NCI-H1048 (cell line): ENCODE results near the gene TBX2.
A peak's percentile ranks its signal among the peaks of the same experiment; 100 is the strongest.
"Not testable (repeated sequence)": the region's sequence is repeated elsewhere in the genome, so short reads cannot be mapped to it uniquely, and the experiment has no call there.

ENCODE experiments used
- DNase-seq: peaks from one replicate; lab custom pipeline; 2025; lab: John Stamatoyannopoulos, UW

Gene TBX2

DNA sequence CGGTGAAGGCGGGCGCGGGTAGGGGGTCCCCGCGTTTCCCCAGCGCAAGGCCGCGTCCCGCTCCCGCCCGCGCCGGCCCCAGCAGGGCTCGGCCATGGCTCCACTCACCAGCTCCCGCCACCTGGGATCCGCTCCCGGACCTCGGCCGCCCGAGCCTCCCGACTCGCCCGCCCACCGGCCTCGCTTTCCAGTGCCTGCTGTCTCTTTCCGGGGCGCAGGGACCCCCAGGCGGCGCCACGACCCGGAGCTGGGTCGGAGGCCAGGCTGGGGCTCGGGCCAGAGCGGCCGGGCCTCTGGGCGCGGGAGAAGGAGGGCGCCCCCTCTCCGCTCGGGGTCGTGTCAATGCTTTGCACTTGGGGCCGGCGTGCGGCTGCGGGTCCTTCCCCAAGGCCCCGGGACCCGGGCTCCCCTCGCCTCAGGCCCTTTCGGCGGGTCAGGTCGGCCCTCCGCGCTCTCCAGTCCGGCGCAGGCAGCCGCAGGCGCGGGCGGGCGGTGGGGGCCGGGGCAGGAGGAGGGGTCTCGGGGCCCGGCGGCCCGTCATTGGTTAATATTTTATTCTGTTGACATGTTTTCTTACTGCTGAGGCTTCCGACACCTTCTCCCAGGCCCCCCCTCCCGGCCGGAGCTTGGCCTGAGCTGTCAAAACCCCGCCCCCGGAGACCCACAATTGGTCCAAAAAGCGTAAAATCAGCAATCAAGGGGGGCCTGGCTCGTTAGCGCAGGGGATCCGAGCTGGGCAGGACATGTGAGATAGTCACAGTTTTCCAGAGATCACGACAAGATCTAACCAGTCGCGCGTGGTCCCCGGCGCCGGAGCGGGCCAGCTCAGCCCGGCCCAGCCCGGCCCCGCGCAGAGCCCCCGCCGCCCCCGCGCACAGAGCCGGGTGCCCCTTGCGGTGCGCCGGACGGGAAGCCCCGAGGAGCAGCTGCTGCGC is at the start of gene TBX2:
Gene TBX2, plus strand, starts transcription at position 713 of the 935 bp plus-strand sequence. CDS start 334 bp downstream, outside the sequence.
- DNase-seq = peak; percentile 83

DNA sequence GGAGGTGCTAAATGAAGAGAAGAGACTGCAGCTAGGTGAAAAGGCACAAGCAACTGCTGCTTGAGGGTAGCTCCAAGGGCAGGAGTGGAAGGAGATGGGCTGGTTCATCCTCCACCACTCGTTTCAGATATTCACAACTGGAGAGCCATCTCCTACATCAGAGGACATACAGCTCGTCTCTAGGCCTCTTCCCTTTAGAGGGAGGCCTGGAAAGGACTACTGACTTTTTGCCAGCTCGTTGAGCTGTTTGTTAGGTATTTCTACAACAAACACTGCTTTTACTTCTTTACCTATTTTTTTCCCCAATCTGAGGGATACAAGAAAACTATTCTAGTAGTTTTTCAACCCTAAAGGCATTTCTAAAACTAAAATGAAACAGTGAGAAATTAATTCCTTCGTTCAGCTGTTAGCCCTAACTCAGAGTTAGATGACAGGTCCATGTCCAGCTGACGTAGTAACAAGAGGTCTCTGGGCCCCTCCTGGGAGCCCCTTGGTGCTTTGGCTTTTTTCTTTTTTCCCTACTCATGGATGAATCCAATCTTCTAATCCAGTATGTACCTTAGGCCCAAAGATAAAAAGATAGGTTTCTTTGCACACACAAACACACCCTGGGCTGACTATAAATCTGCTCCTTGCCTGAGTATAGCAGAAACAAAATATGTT is 47.8 kb upstream of the TBX2 start:
- DNase-seq = no peak

DNA sequence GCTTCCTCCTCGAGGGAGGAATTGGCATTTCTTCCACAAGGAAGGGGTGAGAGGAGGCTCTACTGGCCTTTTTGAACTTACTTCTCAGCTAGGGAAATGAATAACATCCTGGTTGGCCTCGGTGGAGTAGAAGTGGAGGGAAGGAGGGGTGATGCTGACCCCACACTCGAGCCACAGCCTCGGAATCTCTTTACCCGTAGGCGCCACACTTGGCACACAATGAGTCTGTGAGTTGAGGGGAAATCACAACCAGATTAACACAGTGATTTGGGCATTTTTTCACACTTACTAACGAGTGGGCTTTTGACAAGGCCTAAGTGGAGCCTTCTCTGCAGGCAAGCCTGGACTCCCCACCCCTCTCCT is 47.3 kb upstream of the TBX2 start:
- no peak for DNase-seq

DNA sequence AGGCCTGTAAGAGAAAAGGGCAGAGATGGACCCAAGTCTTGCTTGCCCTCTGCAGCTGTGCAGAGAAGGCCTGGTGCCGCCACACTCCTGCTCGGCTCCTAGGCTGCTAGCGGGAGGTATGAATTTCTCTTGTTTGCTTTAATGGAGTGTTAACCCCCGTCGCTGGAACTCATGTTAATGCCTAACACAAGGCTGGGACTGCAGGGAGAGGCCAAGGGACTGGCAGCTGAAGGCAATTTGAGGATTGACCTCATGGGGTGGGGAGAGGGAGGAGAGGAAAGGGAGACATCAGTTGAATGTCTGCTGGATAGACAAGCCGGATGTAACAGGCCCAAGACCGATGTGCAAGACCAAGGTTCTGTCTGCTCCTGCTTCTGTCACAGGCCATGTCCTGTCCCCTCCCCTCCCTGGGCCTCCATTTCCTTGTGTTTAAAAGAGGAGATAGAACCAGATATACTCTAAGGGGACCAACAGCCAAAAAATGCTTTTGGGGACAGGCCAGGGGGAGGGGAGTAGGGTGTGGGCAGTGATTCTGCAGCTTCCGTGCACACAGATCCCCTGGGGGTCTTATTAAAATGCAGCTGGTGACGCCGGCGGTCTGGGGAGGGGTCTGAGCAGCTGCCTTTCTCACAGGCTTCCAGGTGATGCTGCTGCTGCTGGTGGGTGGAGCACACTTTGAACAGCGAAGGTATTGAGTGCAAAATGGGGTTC is 46.7 kb upstream of the TBX2 start:
- DNase-seq = no peak

DNA sequence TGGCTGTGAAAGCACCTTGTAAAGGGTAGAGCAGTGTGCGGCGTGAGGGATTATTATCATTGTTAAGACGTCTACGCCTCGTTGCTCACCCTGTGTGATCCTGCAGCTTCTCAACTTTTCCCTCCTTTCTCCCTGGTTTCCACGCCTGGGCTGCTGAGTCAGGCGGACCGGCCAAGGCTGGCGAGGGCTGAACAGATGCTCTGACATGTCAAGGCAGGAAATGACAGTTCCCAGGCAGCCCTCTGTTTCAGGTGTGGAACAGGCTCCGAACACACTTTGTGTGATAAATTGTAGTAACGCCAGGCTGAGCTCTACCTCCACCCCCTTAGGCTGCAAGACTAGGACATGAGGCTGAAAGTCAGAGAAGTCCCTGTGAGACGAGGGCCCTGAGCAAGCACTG is 46.0 kb upstream of the TBX2 start:
- no peak for DNase-seq

DNA sequence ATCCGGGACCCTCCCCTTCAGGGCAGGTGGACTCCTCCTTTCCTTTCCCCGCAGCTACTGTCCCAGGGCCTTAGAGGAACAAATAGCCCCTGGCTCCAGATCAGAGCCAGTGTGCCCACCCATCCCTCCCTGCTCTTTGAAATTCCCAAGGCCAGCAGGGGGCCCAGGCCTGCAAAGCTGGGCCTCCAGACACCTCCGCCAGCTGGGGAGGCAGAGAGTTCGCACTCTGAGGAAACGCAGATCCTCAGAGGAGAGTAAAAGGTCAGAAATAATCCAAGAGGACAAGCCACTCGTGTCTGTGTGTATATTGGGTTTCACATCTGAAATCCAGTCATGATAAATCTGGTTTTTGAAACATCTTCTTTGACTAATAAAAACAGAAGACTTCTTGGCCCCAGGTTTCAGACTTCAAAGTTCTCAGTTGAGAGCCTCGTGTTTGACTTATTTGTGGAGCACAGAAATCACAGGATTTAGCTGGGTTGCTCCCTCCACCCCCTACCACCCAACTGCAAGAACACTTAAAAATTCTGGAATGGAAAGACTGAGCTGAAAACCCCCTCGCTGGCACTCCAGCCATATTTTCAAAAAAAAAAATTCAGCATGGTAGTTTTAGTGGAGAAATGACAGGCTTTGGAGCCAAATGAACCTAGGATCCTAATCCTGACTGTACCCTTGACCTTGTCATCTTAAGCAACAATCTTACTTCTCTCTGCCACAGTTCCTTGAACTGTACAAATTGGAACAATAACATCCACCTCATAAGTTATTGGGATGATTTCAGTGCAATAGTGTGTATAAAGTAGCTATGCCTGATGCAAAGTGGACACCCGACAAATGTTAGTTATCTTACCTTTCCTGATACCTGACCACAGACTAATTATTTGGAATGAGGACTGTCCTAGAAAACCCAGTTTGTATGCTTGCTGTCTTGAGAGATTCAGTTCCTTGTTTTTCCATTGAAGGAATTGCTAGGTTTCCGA is 44.5 kb upstream of the TBX2 start:
- no peak for DNase-seq

DNA sequence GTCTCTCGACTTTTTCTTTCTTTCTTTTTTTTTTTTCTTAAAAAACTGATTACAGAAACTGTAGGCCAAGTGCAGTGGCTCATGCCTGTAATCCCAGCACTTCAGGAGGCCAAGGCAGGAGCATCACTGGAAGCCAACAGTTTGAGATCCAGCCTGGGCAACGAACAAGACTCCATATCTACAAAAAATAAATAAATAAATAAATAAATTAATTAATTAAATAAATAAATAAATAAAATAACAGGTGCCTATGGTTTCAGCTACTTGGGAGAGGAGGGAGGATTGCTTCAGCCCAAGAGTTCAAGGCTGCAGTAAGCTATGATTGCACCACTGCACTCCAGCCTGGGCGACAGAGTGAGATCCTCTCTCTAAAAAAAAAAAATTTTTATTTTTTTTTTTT is 42.6 kb upstream of the TBX2 start:
- DNase-seq = not testable (repeated sequence)

DNA sequence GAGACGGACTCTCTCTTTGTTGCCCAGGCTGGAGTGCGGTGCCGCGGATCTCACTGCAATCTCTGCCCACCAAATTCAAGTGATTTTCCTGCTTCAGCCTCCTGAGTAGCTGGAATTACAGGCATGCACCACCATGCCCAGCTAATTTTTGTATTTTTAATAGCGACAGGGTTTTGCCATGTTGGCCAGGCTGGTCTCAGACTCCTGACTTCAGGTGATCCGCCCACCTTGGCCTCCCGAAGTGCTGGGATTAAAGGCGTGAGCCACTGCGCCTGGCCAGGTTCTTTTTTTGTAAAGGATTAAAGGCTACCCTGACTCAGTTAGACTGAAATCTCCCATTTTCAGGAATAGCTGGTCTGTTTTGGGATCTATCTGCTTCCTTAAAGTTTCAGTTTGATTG is 40.1 kb upstream of the TBX2 start:
- not testable (repeated sequence) for DNase-seq

DNA sequence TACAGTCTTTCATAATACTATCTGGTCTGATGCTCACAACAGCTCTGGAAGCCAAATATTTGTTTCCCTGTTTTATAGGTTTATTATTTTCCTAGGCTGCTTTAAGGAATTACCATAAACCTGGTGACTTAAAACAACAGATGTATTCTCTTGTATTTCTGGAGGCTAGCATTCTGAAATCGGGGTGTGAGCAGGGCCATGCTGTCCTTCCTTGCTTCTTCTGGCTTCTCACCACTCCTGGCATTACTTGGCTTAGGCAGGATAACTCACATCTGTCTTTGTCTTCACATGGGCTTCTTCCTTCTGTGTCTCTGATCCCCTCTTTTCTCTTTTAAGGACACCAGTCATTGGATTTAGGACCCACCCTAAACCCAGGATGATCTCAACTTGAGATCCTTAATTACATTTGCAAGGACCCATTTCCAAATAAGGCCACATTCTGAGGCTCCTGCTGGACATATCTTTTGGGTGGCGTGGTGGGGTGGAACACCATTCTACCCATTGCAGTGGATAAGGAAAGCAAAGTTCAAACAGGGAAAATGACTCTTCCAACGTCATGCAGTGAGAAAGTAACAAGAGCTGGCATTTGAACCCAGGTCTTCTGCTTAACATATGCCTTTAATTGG is 39.2 kb upstream of the TBX2 start:
- no peak for DNase-seq

DNA sequence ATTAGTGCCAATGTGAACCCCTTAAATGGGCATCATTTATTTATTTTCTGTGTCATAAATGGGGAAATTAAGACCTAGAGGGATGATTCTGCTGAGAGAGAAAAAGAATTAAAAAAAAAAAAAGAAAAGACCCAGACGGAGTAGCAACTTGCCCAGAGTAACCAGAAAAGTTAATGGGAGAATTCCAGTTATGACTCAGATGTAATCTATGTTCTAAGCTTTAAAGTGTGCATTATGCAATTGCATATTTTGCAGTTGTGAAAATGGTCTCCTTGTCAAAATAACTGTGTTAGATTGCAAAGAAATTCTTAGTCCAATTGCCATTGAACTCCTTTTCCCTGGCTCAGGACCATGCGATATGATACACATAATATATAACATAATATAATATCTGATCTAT is 38.6 kb upstream of the TBX2 start:
- DNase-seq = no peak

DNA sequence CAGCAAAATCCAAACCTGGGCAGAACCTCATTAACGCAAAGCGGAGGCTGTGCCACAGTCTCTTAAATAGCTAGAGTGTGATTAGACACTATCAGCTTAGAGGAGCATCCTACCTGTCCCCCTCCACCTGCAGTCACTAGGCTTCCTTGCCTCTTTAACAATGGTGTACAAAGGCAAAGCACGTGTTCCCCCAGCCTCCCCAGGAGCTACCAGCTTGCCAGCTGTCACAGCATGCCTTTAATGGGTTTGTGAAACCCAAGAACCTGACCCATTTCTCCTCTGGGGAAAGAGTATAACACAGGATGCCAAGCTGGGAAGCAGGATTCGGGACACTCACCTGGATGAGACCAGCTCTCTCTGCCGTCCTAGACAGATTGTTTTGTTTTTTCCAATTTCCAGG is 37.2 kb upstream of the TBX2 start:
- DNase-seq = no peak

DNA sequence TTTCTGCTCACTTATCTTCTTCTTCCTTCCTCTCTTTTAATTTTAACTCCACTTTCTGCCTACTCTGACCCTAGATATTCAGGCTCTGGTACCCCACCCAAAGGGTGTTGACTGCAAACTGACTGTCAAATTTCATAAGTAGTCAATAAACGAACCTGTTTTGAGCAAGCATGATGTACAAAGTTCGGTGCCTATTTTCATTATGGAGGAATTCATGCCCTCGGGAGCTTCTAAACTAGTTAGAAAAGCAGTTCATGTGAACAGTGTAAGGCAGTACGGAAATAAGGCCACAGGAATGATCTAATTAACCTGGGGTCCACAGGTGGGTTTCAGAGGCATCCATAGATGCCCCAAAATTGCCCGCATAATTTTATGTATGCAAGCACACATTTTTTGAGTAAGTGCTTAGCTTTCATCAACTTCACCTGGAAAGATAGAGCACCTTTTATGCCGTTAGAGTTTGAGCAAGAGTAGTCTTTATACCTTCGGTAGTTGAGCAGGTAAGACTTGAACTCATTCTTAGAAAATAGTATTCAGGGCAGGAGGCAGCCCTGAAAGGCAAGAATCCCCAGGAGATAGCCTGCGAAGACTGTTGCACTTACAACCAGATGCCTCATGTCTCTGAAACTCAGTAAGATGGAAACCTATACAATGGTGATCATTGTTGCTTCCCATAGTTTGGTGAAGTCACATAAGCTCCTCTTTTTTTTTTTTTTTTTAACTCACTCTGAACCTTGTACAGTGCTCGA is 36.6 kb upstream of the TBX2 start:
- DNase-seq = no peak

DNA sequence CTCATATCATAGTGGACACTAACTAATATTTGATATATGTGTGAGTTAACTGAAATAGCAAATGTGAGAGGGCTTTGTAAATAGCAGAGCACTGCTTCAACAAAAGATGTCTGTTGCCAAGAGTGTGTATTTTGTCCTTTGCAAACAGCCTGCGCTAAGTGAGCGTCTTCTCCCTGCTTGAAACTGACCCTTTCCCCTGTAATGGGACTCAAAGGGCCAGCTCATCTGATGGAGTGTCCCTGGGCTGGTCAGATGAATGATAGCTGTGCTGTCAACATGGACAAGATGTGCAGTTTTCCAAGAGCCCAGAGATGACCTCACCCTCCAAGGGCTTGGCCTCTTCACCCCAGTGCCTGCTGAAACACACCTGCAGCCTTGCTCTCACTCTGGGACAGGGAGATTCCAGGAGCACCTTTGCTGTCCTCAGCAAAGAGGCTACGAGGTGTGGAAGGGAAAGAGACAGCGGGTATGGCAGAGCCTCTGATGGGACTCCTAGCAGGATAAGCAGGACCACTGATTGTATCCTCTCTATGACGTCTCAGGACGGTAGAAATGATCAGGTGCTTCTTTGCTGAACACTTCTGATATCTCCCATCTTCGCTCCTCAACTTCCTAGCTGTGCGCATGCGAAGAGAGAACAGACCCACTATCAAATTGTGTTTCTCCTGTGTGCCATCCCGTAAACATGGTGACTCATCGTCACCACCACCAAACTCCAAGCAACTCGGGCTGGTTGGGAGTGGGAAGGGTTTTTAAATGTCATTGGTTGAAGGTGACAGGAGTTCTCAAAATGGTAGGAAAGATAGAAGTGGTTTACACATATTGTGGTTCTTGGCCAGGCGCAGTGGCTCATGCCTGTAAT is 35.8 kb upstream of the TBX2 start:
- no peak for DNase-seq

DNA sequence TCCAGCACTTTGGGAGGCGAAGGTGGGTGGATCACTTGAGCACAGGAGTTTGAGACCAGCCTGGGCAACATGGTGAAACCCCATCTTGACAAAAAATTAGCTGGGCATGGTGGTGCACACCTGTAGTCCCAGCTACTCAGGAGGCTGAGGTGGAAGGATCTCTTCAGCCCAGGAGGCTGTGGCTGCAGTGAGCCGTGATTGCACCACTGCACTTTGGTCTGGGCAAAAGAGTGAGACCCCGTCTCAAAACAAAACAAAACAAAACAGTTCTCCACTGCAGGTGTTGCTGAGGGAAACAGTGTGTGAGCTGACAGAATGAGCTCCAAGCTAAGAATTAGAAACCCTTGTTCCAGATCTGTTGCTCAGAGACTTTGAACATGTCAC is 35.2 kb upstream of the TBX2 start:
- DNase-seq = no peak

DNA sequence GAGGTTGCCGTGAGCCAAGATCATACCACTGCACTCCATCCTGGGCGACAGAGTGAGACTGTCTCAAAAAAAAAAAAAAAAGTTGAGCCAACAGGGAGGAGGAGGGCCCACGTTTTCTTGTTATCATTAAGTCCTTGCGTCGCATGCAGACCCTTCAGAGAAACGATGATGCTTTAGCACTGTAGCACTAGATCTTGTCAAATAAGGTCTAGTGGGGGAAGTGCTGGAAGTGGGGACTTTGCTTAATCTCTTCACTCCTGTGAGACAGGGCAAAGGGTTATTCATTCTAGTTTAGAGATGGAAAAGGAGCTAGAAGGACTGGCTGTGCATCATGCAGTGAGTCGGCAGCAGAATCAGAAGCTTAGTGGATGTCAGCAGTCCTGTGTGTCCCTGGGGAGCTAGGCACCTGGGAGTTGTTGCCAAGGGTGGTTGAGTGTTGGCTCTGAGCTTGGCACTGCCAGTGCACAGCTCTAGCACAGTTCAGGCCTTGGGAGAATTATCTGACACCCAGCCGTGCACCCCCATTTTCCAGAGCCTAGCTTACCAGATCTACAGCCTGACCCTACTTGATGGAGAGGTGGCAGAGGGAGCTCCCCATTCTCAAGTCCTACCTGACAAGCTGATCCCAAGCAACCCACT is 33.4 kb upstream of the TBX2 start:
- no peak for DNase-seq

DNA sequence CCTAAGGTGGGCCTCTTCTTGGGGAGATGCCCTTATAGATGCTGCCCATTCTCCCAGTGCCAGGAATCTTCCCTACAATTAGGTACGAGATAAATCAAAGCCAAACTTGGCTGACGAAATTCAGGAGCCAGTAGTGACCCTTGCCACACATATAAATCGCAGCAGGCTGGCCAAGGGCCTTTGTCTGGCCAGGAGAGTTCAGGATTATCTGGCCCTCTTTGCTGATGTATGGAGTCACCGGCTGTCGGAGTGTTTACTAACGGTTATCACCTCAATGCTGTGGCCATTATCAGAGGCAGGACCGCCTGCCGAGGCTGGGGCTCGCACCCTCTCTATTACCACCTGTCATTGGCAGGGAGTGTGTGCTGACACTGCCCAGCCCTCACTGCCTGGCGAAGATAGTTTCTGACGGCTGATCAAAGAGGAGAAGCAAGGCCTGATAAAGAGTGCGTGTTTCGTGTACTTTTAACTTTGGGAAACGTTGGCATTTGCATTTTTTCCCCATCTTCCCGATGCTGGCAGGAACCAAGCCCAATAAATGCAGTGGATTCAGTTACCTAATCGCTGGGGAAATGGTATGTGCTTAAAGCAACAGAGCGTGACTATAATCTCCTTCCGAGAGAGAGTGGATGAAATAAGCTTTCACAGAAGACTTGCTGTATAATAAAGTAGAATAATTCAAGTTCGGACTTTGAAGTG is 32.8 kb upstream of the TBX2 start:
- no peak for DNase-seq

DNA sequence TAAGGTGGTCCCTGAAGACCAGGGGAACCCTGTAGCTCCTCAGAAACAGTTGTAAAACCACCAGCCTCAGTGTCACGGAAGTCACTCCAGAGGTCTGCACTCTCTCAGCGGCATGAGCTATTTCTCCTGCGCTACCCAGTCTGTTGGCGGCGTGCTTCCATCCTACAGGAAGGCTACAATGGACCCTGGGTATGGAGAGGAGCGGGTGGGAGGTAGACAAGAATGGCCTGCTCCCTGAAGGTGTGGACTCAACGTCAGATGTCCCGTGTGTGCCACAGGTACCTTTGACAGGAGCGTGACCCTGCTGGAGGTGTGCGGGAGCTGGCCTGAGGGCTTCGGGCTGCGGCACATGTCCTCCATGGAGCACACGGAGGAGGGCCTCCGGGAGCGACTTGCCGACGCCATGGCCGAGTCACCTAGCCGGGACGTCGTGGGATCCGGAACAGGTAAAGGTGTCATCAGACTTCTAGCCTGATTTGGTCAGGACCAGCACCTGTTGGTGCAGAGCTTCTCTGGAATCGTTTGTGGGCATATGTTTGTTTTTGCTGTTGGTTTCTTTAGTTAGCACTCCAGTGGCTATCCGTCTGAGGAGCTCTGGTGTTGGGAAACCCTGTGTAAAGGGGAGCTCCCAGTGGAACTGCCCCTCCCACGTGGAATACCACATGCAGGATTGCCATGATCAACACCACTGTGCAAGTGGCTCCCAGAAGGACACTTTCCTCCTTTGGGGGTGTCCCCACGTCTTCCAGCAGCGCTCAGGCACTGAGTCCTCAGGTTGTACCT is 31.4 kb upstream of the TBX2 start:
- no peak for DNase-seq
